ENCODE measurements around the gene VILL. TPM values are rescaled to one million over a fixed set of nuclear protein-coding genes. Genes with fewer than 3 reads are reported as not detected.

VILL gene
- total RNA-seq, 1 donor from 2014 or later, result 1.5 TPM

DNA sequence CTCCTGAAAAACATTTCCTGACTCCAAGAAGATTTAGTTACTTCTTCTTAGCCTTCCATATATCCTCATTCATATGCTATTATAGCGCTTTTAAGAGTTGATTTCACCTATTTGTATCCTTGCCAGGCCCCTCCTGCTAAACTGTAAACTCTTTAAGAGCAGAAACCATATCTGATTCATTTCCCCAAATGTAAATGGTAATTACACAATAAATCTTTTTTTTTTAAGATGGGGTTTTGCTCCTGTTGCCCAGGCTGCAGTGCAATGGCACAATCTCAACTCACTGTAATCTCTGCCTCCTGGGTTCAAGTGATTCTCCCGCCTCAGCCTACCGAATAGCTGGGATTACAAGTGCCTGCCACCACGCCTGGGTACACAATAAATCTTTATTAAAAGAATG lies 52.9 kb downstream of the VILL start:
- Histone ChIP-seq H3K36me3 (ENCODE audit: insufficient read depth, low read length) (no peaks in the 10 kb centered on the region), H2AFZ (ENCODE audit: low read depth, low read length) (no peak overlapping the region), H3K79me2 (ENCODE audit: insufficient read depth, low read length) (no peaks in the 10 kb centered on the region), H3K4me1 (ENCODE audit: insufficient read depth, low read length) (peaks cover 11% of the 10 kb centered on the region), H3K4me2 (ENCODE audit: low read length) (no peak overlapping the region), H3K4me3 (ENCODE audit: insufficient read depth, low read depth, low read length) (no peak overlapping the region), H3K9me3 (ENCODE audit: insufficient read depth, low read depth, low read length) (no peaks in the 10 kb centered on the region), H3K9ac (ENCODE audit: low read length) (no peak overlapping the region), H4K20me1 (ENCODE audit: insufficient read depth, low read length) (no peaks in the 10 kb centered on the region), H3K27me3 (ENCODE audit: insufficient read depth, low read length) (peaks cover 15% of the 10 kb centered on the region), H3K27ac (ENCODE audit: low read depth, low read length) (no peak overlapping the region)
- FAIRE-seq, result no peak
- no peak for DNase-seq (ENCODE audit: low read depth)
- TF ChIP-seq EZH2 (IDR thresholded peaks at IDR 0.05; ENCODE audit: insufficient read depth, low read length), result no peak
- TF ChIP-seq, protein P1, sequence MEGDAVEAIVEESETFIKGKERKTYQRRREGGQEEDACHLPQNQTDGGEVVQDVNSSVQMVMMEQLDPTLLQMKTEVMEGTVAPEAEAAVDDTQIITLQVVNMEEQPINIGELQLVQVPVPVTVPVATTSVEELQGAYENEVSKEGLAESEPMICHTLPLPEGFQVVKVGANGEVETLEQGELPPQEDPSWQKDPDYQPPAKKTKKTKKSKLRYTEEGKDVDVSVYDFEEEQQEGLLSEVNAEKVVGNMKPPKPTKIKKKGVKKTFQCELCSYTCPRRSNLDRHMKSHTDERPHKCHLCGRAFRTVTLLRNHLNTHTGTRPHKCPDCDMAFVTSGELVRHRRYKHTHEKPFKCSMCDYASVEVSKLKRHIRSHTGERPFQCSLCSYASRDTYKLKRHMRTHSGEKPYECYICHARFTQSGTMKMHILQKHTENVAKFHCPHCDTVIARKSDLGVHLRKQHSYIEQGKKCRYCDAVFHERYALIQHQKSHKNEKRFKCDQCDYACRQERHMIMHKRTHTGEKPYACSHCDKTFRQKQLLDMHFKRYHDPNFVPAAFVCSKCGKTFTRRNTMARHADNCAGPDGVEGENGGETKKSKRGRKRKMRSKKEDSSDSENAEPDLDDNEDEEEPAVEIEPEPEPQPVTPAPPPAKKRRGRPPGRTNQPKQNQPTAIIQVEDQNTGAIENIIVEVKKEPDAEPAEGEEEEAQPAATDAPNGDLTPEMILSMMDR (IDR thresholded peaks at IDR 0.05; ENCODE audit: insufficient read depth, low read depth, low read length), result no peak
- peaks cover 2% of the 10 kb centered on the region for H3K9me3 Mint-ChIP-seq (ENCODE audit: unreplicated experiment)
- H3K4me3 Mint-ChIP-seq (ENCODE audit: unreplicated experiment), result no peak overlapping the region
- peaks cover 41% of the 10 kb centered on the region for H3K27me3 Mint-ChIP-seq (ENCODE audit: low read depth, unreplicated experiment)
- H3K4me1 Mint-ChIP-seq (ENCODE audit: low read depth, unreplicated experiment), result peaks cover 6% of the 10 kb centered on the region
- no peaks in the 10 kb centered on the region for H3K36me3 Mint-ChIP-seq (ENCODE audit: low read depth, unreplicated experiment)
- no peak overlapping the region for H3K27ac Mint-ChIP-seq (ENCODE audit: unreplicated experiment)

DNA sequence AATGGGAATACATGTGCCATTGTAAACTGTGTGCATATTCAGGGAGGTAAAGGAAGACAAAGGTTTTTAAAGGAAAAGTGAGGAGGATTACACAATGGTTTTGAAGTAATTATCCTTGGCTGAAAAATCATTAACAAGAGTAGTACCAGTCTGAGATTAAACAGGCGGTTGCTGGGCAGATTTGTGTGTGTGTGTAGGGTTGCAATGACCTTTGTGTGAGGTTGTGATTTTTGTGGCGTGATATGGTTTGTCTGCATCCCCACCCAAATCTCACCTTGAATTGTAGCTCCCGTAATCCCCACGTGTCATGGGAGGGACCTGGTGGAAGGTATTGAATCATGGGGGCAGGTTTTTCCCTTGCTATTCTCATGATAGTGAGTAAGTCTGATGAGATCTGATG lies 55.4 kb downstream of the VILL start:
- H3K9me3 ChIP-seq (ENCODE audit: insufficient read depth, low read depth, low read length), result no peaks in the 10 kb centered on the region
- no peak overlapping the region for H3K9ac ChIP-seq (ENCODE audit: low read length)
- H3K36me3 ChIP-seq (ENCODE audit: insufficient read depth, low read length), result no peaks in the 10 kb centered on the region
- H3K4me3 Mint-ChIP-seq (ENCODE audit: unreplicated experiment), result no peak overlapping the region
- FAIRE-seq, result no peak
- TF ChIP-seq, protein P1 (IDR thresholded peaks at IDR 0.05; ENCODE audit: insufficient read depth, low read depth, low read length), result no peak
- TF ChIP-seq EZH2 (IDR thresholded peaks at IDR 0.05; ENCODE audit: insufficient read depth, low read length), result no peak
- H2AFZ ChIP-seq (ENCODE audit: low read depth, low read length), result no peak overlapping the region
- H3K27ac Mint-ChIP-seq (ENCODE audit: unreplicated experiment), result no peak overlapping the region
- no peak overlapping the region for H3K4me3 ChIP-seq (ENCODE audit: insufficient read depth, low read depth, low read length)
- DNase-seq (ENCODE audit: low read depth), result no peak
- no peaks in the 10 kb centered on the region for H3K36me3 Mint-ChIP-seq (ENCODE audit: low read depth, unreplicated experiment)
- H3K4me2 ChIP-seq (ENCODE audit: low read length), result no peak overlapping the region
- H3K79me2 ChIP-seq (ENCODE audit: insufficient read depth, low read length), result no peaks in the 10 kb centered on the region
- H3K27ac ChIP-seq (ENCODE audit: low read depth, low read length), result no peak overlapping the region
- no peaks in the 10 kb centered on the region for H3K4me1 ChIP-seq (ENCODE audit: insufficient read depth, low read length)
- no peaks in the 10 kb centered on the region for H3K9me3 Mint-ChIP-seq (ENCODE audit: unreplicated experiment)
- H4K20me1 ChIP-seq (ENCODE audit: insufficient read depth, low read length), result no peaks in the 10 kb centered on the region
- H3K4me1 Mint-ChIP-seq (ENCODE audit: low read depth, unreplicated experiment), result no peaks in the 10 kb centered on the region
- peaks cover 26% of the 10 kb centered on the region for H3K27me3 Mint-ChIP-seq (ENCODE audit: low read depth, unreplicated experiment)
- peaks cover 15% of the 10 kb centered on the region for H3K27me3 ChIP-seq (ENCODE audit: insufficient read depth, low read length)

DNA sequence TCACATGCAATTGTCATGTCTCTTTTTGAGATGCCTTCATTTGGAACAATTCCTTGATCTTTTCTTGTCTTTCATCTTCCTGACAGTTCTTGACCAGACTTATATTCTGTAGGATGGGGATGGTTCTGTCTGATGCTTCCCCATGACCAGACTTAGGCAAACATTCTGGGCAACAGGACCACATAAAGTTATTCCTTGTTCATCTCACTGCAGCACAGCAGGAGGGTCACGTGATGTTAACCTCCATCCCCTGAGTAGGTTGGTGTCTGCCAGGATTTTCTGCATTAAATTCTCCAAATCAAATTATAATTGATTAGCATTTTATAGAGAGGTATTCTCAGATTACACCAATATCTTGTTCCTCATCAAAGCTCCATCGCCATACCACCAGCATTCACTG lies 56.2 kb downstream of the VILL start:
- peaks cover 27% of the 10 kb centered on the region for H3K27me3 Mint-ChIP-seq (ENCODE audit: low read depth, unreplicated experiment)

More for the DNA sequence above, 56.2 kb downstream of the VILL start:
- Mint-ChIP-seq H3K27ac (ENCODE audit: unreplicated experiment) (no peak overlapping the region), H3K9me3 (ENCODE audit: unreplicated experiment) (peaks cover 6% of the 10 kb centered on the region), H3K4me1 (ENCODE audit: low read depth, unreplicated experiment) (no peaks in the 10 kb centered on the region), H3K36me3 (ENCODE audit: low read depth, unreplicated experiment) (no peaks in the 10 kb centered on the region), H3K4me3 (ENCODE audit: unreplicated experiment) (no peak overlapping the region)
- H4K20me1 ChIP-seq (ENCODE audit: insufficient read depth, low read length), result no peaks in the 10 kb centered on the region
- FAIRE-seq, result no peak
- no peak for DNase-seq (ENCODE audit: low read depth)
- H3K9me3 ChIP-seq (ENCODE audit: insufficient read depth, low read depth, low read length), result no peaks in the 10 kb centered on the region
- no peak overlapping the region for H3K27ac ChIP-seq (ENCODE audit: low read depth, low read length)
- H3K4me3 ChIP-seq (ENCODE audit: insufficient read depth, low read depth, low read length), result no peak overlapping the region
- H3K4me2 ChIP-seq (ENCODE audit: low read length), result no peak overlapping the region
- H2AFZ ChIP-seq (ENCODE audit: low read depth, low read length), result no peak overlapping the region
- H3K27me3 ChIP-seq (ENCODE audit: insufficient read depth, low read length), result peaks cover 15% of the 10 kb centered on the region
- TF ChIP-seq EZH2 (IDR thresholded peaks at IDR 0.05; ENCODE audit: insufficient read depth, low read length), result no peak
- TF ChIP-seq, protein P1 (IDR thresholded peaks at IDR 0.05; ENCODE audit: insufficient read depth, low read depth, low read length), result no peak
- no peaks in the 10 kb centered on the region for H3K79me2 ChIP-seq (ENCODE audit: insufficient read depth, low read length)
- no peak overlapping the region for H3K9ac ChIP-seq (ENCODE audit: low read length)
- H3K4me1 ChIP-seq (ENCODE audit: insufficient read depth, low read length), result no peaks in the 10 kb centered on the region
- no peaks in the 10 kb centered on the region for H3K36me3 ChIP-seq (ENCODE audit: insufficient read depth, low read length)

All from astrocyte (in vitro differentiated cells and primary cell).